HL-60 (cell line): Measurements from ENCODE around the gene SPATA2.

Experiments used
- GABPA ChIP-seq: IDR thresholded peaks from 2 replicates; pipeline ENCODE4 v1.6.1; 2012; ENCODE audit warnings: low read depth
- POLR2AphosphoS5 ChIP-seq: IDR thresholded peaks from 2 replicates; pipeline ENCODE4 v1.6.1; 2012; ENCODE audit warnings: low read depth
- SPI1 ChIP-seq: IDR thresholded peaks from 2 replicates; pipeline ENCODE4 v1.6.1; 2012; ENCODE audit warnings: low read depth, mild to moderate bottlenecking, borderline replicate concordance
- TF ChIP-seq, protein P1 (sequence below): IDR thresholded peaks from one replicate; pipeline ENCODE4 v1.5.1; 2011; ENCODE audit warnings: low read length, control low read depth, inconsistent platforms; ENCODE audit not compliant: insufficient read depth
- TF ChIP-seq, protein P2 (sequence below): IDR thresholded peaks from 2 replicates; pipeline ENCODE4 v1.6.1; 2012; ENCODE audit warnings: low read depth; ENCODE audit not compliant: insufficient replicate concordance

DNA sequence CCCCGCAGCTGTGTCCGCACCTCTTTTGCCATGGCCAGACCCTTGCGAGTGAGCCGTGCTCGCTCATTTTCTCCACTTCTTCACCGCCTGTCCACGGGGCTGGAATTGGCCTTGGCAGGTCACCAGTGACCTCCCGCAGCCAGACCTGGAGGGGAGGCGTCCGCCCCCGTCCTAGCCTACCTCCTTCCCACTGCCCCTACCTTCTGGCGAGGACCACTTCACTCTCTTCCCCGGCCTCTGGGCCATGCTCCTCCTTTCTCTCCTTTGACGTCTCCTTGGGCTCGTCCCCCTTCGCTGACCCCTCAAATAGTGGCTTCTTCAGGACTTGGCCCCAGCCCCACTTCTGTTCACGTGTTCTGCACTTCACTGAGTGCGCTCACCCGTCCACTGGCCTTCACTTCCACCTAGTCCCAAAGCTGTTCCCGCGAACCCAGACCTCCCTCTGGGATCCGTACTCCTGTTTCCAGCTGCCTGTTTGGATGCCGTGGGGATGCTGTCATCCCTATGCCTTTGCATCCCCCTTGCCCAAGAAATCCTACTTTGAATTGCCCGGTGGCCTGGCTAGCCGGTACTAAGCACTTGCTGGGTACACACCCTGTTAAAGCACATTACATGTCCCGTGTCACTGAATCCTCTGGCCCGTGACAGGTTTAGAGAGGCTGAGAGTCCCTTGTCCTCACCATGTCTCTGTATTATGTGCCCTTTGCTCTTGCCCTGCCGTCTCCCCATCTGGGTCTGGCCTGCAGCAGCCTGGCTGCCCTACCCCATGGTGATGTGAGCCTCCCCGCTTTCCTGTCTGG, 33.0 kb downstream of the SPATA2 start:
- TF ChIP-seq, protein P1, sequence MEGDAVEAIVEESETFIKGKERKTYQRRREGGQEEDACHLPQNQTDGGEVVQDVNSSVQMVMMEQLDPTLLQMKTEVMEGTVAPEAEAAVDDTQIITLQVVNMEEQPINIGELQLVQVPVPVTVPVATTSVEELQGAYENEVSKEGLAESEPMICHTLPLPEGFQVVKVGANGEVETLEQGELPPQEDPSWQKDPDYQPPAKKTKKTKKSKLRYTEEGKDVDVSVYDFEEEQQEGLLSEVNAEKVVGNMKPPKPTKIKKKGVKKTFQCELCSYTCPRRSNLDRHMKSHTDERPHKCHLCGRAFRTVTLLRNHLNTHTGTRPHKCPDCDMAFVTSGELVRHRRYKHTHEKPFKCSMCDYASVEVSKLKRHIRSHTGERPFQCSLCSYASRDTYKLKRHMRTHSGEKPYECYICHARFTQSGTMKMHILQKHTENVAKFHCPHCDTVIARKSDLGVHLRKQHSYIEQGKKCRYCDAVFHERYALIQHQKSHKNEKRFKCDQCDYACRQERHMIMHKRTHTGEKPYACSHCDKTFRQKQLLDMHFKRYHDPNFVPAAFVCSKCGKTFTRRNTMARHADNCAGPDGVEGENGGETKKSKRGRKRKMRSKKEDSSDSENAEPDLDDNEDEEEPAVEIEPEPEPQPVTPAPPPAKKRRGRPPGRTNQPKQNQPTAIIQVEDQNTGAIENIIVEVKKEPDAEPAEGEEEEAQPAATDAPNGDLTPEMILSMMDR, result no peak
- TF ChIP-seq, protein P2, sequence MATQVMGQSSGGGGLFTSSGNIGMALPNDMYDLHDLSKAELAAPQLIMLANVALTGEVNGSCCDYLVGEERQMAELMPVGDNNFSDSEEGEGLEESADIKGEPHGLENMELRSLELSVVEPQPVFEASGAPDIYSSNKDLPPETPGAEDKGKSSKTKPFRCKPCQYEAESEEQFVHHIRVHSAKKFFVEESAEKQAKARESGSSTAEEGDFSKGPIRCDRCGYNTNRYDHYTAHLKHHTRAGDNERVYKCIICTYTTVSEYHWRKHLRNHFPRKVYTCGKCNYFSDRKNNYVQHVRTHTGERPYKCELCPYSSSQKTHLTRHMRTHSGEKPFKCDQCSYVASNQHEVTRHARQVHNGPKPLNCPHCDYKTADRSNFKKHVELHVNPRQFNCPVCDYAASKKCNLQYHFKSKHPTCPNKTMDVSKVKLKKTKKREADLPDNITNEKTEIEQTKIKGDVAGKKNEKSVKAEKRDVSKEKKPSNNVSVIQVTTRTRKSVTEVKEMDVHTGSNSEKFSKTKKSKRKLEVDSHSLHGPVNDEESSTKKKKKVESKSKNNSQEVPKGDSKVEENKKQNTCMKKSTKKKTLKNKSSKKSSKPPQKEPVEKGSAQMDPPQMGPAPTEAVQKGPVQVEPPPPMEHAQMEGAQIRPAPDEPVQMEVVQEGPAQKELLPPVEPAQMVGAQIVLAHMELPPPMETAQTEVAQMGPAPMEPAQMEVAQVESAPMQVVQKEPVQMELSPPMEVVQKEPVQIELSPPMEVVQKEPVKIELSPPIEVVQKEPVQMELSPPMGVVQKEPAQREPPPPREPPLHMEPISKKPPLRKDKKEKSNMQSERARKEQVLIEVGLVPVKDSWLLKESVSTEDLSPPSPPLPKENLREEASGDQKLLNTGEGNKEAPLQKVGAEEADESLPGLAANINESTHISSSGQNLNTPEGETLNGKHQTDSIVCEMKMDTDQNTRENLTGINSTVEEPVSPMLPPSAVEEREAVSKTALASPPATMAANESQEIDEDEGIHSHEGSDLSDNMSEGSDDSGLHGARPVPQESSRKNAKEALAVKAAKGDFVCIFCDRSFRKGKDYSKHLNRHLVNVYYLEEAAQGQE, result no peak
- no peak for TF ChIP-seq GABPA
- no peak for TF ChIP-seq POLR2AphosphoS5
- no peak for TF ChIP-seq SPI1
